Left lung (tissue), 10 donors: ENCODE measurements around the gene SIRT4. TPM values are rescaled to one million over a fixed set of nuclear protein-coding genes. Genes with fewer than 3 reads are reported as not detected.

Experiments
- ATAC-seq: fragments of 200-7000 bp; cut with Tn5 transposase; one replicate; pipeline ENCODE4 v1.9.1; 2020; ENCODE audit warnings: moderate library complexity
- DNase-seq, 4 donors: peaks; one replicate each; pipeline ENCODE4 v3.0.0-alpha.2; 2013 to 2020
- H3K27ac ChIP-seq, 2 donors: fragments of 200-600 bp; sonication (generic) in 1 of 2; one replicate each; pipeline versions ENCODE4 v1.5.0 to v1.8.0; 2020 to 2021
- H3K27me3 ChIP-seq, 2 donors: fragments of 200-600 bp; sonication (generic) in 1 of 2; one replicate each; pipeline versions ENCODE4 v1.5.0 to v1.8.0; 2020 to 2021
- H3K36me3 ChIP-seq, 2 donors: fragments of 200-600 bp; sonication (generic) in 1 of 2; one replicate each; pipeline versions ENCODE4 v1.5.0 to v1.8.0; 2020 to 2021
- H3K4me1 ChIP-seq, 2 donors: fragments of 200-600 bp; one replicate each; pipeline ENCODE4 v1.8.0; 2021
- H3K4me3 ChIP-seq, 2 donors: fragments of 200-600 bp; sonication (generic) in 1 of 2; one replicate each; pipeline versions ENCODE4 v1.5.0 to v1.8.0; 2020 to 2021; ENCODE audit warnings: mild to moderate bottlenecking in 1 of 2
- H3K9me3 ChIP-seq, 2 donors: fragments of 200-600 bp; sonication (generic) in 1 of 2; one replicate each; pipeline versions ENCODE4 v1.5.0 to v1.8.0; 2020 to 2021
- CTCF ChIP-seq, 2 donors: fragments of 200-600 bp; sonication (generic) in 1 of 2; IDR thresholded peaks; one replicate each; pipeline versions ENCODE4 v1.5.0 to v1.8.0; 2021; ENCODE audit warnings: antibody characterized with exemption in 2 of 2
- intact Hi-C, 2 donors: fragments of 100-400 bp; cut with DNase I; formaldehyde crosslinking; loops; one replicate each; pipeline versions ENCODE4 v1.11.2 to v1.14.2; 2022
- polyA plus RNA-seq, 6 donors: library from polyadenylated mRNA; unstranded; fragments of 120-200 nt; gene quantifications; one replicate each; pipeline ENCODE4 v1.2.1, GENCODE V29; 2013; ENCODE audit not compliant: insufficient read length in 6 of 6
- total RNA-seq, 2 donors: library from RNA; stranded (reverse); fragmentation: NEBNext Ultra II Directional; extraction: Animal tissue kit (Norgen Biotek cat#: 25700); gene quantifications; one replicate each; pipeline ENCODE4 v1.2.1, GENCODE V29; 2021
- donor health status: DM: no; HTN: yes; CAD: no.
- donor health status: DM: no; HTN: no; CAD: no.

The SIRT4 gene
- total and polyA plus RNA-seq, 8 donors = 1.7 to 3.8 (median 2.8) TPM

DNA sequence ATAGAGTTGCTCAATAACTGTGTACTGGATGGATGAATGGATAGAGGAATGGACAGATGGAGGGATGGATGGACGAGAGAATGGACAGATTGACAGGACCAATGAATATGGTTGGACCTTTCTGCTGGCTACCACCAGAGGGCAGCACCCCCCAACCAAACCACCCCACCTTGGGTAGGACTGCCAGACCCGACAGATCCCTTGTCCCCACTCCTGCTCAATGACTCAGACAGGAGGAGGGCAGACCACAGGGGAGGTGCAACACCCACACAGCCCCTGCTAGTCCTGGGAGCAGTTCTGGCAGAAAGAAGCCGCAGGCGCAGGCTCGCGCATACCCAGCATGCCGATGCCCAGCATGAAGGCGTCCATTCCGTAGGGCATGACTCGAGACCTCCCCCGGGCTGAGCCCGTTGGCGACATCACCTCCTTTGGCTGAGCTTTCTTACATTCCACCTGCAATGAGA lies 54.5 kb downstream of the SIRT4 start:
- intact Hi-C loops = loop anchor here (5.0 to 10.0 kb wide), 2 partner anchors 76 to 78 kb away; partner anchors contain the start of gene COX6A1 (in 1 of the 2)
- Histone ChIP-seq H3K36me3 (no peaks in the 10 kb centered on the region), H3K27ac (no peak overlapping the region), H3K27me3 (peaks cover 0 to 34% of the 10 kb centered on the region in 2 donors), H3K4me1 (peaks cover 0 to 3% of the 10 kb centered on the region in 2 donors), H3K9me3 (no peaks in the 10 kb centered on the region), H3K4me3 (no peak overlapping the region)
- peak in 2 of 4 donors; percentile 70 to 79 for DNase-seq
- peak; percentile 77 to 81 for TF ChIP-seq CTCF (IDR thresholded peaks at IDR 0.05)
- ATAC-seq = peak; percentile 97

GRCh38 chr12:120357104-120357503 lies 55.0 kb downstream of the SIRT4 start:
- TF ChIP-seq CTCF (IDR thresholded peaks at IDR 0.05) = no peak
- peaks cover 0 to 39% of the 10 kb centered on the region in 2 donors for H3K27me3 ChIP-seq
- peaks cover 0 to 6% of the 10 kb centered on the region in 2 donors for H3K4me1 ChIP-seq
- H3K36me3 ChIP-seq = no peaks in the 10 kb centered on the region
- H3K9me3 ChIP-seq = no peaks in the 10 kb centered on the region
- ATAC-seq (no peak), DNase-seq (no peak)
- intact Hi-C loops = loop anchor here (5.0 to 10.0 kb wide), 2 partner anchors 75 to 78 kb away; partner anchors contain the start of gene COX6A1 (in 1 of the 2)
- no peak overlapping the region for H3K4me3 ChIP-seq
- no peak overlapping the region for H3K27ac ChIP-seq

DNA sequence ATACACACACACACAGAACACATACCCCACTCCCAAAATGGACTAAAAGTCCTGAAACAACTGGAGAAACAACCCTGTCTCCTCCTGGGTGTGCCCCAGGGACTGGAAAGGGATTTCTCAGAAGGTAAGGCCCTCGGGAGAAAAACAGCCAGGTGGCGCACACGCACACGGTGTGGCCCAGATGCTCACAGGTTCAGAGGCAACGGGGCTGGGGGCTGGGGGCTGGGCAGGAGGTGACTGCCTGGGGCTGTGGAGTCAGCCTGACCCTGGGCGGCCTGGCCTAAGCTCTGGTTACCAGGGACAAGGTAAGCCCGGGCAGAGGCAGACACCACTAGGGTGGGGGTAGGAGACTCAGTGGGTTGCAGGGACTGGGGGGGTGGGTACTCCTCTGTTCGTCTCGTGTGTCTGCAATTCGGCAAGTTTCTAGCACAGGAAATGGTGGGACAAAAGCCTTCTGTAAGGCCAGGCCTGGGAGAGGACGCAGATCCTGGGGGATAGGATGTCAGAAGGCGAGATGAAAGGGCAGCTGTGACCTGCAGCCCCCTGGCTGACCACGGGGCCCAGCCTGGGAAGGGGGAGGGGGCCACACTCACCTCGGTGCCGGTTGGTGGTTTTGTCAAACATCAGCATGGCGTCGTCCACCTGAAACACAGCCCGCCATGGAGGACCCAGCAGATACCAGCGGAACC lies 56.4 kb downstream of the SIRT4 start:
- ATAC-seq = no peak
- intact Hi-C loops = loop anchor here (5.0 to 10.0 kb wide), 2 partner anchors 74 to 76 kb away; partner anchors contain the start of gene COX6A1 (in 1 of the 2)
- Histone ChIP-seq H3K9me3 (no peaks in the 10 kb centered on the region), H3K4me1 (peaks cover 0 to 6% of the 10 kb centered on the region in 2 donors), H3K36me3 (no peaks in the 10 kb centered on the region), H3K4me3 (no peak overlapping the region), H3K27me3 (peaks cover 0 to 53% of the 10 kb centered on the region in 2 donors), H3K27ac (no peak overlapping the region)
- no peak for TF ChIP-seq CTCF (IDR thresholded peaks at IDR 0.05)
- DNase-seq = no peak

DNA sequence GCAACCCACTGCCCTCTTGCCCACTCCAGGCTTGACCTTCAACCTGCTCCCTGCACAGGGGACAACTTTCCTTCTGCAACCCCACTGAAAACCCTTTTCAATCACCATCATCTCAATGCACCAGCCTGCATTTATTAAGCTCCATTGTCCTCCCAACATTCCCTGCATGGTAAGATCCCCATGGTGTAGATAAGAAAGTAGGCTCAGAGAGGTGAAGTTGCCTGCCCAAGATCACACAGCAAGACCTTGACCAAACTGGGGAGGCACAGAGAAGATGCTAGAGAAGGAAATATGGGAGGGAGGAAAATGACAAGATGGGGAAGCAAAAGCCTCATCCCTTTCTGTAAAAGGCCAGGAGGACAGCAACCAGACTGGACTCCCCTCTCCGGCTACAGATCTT lies 57.0 kb downstream of the SIRT4 start:
- Histone ChIP-seq H3K4me3 (no peak overlapping the region), H3K36me3 (no peaks in the 10 kb centered on the region), H3K27ac (no peak overlapping the region), H3K27me3 (peaks cover 0 to 59% of the 10 kb centered on the region in 2 donors), H3K4me1 (peaks cover 0 to 6% of the 10 kb centered on the region in 2 donors), H3K9me3 (no peaks in the 10 kb centered on the region)
- no peak for ATAC-seq
- DNase-seq = no peak
- intact Hi-C loops = loop anchor here (5.0 to 10.0 kb wide), 2 partner anchors 73 to 76 kb away; partner anchors contain the start of gene COX6A1 (in 1 of the 2)
- TF ChIP-seq CTCF (IDR thresholded peaks at IDR 0.05) = no peak

DNA sequence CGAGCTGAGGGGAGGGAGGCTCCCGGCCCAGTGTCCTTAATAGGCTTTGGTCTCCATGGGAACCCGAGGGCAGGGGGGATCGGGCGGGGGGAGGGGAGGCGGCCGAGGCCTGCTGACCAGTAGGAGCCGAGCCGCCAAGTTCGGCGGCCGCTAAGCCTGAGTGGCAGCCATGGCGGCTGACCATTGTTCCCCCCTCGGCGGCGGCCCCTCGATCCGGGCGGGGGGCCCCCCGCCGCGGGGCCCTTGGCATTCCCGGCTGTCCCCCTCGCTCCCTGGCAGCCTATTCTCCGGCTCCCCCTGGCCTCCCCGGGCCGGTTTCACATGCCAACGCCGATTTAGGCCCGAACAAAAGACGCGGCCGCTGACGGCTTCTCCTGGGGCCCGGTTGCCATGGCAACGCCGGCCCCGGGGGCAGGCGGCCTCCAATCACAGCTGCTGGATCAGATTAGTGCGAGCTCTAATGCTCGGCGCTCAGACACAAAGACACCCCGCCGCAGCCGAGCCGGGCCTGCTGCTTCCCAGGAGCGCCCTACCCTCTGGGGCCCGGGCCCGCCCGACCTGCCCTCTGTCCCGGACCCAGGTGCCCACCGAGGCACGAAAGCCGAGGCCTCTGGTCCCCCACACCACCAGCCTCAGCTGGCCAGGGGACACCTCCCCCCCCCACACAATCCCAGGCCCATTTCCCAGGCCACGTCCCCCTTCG lies 59.5 kb downstream of the SIRT4 start:
- peak overlapping the region in 1 of 2 donors; percentile 17 for H3K4me3 ChIP-seq
- ATAC-seq = no peak
- no peak overlapping the region for H3K27ac ChIP-seq
- H3K9me3 ChIP-seq = no peaks in the 10 kb centered on the region
- DNase-seq = peak in 3 of 4 donors; percentile 49 to 93 (median 82)
- peaks cover 0 to 81% of the 10 kb centered on the region in 2 donors for H3K27me3 ChIP-seq
- no peaks in the 10 kb centered on the region for H3K36me3 ChIP-seq
- no peak for TF ChIP-seq CTCF (IDR thresholded peaks at IDR 0.05)
- peaks cover 0 to 6% of the 10 kb centered on the region in 2 donors for H3K4me1 ChIP-seq
- intact Hi-C loops = no loop called here
